HCT116 (cell line): ENCODE results near the gene PLA2G5. TPM values are rescaled to one million over a fixed set of nuclear protein-coding genes. Genes with fewer than 3 reads are reported as not detected.

Source experiments
- ATAC-seq: fragments of 200-7000 bp; cut with Tn5 transposase; 2 replicates; pipeline ENCODE4 v1.9.1; 2020; ENCODE audit warnings: mild to moderate bottlenecking, moderate library complexity
- BruUV-seq: library from RNA; stranded (reverse); fragments of 400-500 nt; replicated peaks from 2 replicates; lab custom pipeline; 2021; lab: Mats Ljungman, UMichigan
- CTCF ChIA-PET: fragments of 300-600 bp; sonication (Branson Sonifier 250); formaldehyde crosslinking; loops from one replicate; lab custom pipeline; 2021; ENCODE audit warnings: antibody characterized with exemption; lab: Charles Lee
- POLR2A ChIA-PET: fragments of 300-600, 350-600 bp; sonication (Branson Sonifier 250); formaldehyde crosslinking; loops from one replicate; lab custom pipeline; 2021; ENCODE audit warnings: antibody characterized with exemption; lab: Charles Lee
- RAD21 ChIA-PET, 2 experiments: fragments of 300-600 bp; sonication (Branson Sonifier 250); formaldehyde crosslinking; loops; one replicate each; lab custom pipeline; 2023; ENCODE audit warnings: low total read pairs in 2 of 2; ENCODE audit not compliant: uncharacterized antibody in 2 of 2, unreplicated experiment in 2 of 2, low non-redundant PET in 1 of 2; lab: Charles Lee
- DNase-seq: peaks from one replicate; pipeline ENCODE4 v3.0.0-alpha.2; 2010; ENCODE audit warnings: low read depth, low spot score
- H2AFZ ChIP-seq: fragments of 200-600 bp; shearing (Covaris generic), sonication (generic); 2 replicates; pipeline ENCODE4 v1.6.1; 2017; ENCODE audit warnings: low read depth, mixed run types, mixed read lengths, antibody characterized with exemption, low read length; ENCODE audit not compliant: poor library complexity, severe bottlenecking
- H3K27ac ChIP-seq: 2 replicates; pipeline ENCODE4 v1.5.1; 2012; ENCODE audit warnings: low read depth, low read length
- H3K27me3 ChIP-seq: fragments of 200-600 bp; sonication (generic); 2 replicates; pipeline ENCODE4 v1.6.1; 2016; ENCODE audit warnings: mixed run types, low read length, mixed read lengths; ENCODE audit not compliant: insufficient read depth
- H3K36me3 ChIP-seq, 2 experiments: fragments of 200-500 bp in 1 of 2; fragments of 200-600 bp in 1 of 2; sonication (Bioruptor generic) in 1 of 2; sonication (generic) in 1 of 2; 2 replicates each; pipeline versions ENCODE4 v1.5.1 to v1.6.1; 2014 to 2016; ENCODE audit warnings: low read length in 2 of 2, inconsistent platforms in 1 of 2, mixed read lengths in 1 of 2, mixed run types in 1 of 2; ENCODE audit not compliant: insufficient read depth in 2 of 2, control insufficient read depth in 1 of 2
- H3K4me1 ChIP-seq, 2 experiments: fragments of 200-600 bp in 1 of 2; sonication (generic) in 1 of 2; 2 replicates each; pipeline versions ENCODE4 v1.5.1 to v1.6.1; 2012 to 2017; ENCODE audit warnings: low read length in 2 of 2, inconsistent platforms in 1 of 2, mild to moderate bottlenecking in 1 of 2, mixed read lengths in 1 of 2, mixed run types in 1 of 2, moderate library complexity in 1 of 2; ENCODE audit not compliant: insufficient read depth in 2 of 2, control insufficient read depth in 1 of 2
- H3K4me2 ChIP-seq: fragments of 200-600 bp; sonication (generic); 2 replicates; pipeline ENCODE4 v1.6.1; 2017; ENCODE audit warnings: mixed run types, low read length, mixed read lengths
- H3K4me3 ChIP-seq, 2 experiments: fragments of 200-600 bp in 1 of 2; sonication (generic) in 1 of 2; replicated peaks in 1 of 2; 2 replicates each; pipeline ENCODE4 v1.5.1; 2011 to 2016; ENCODE audit warnings: low read length in 2 of 2, control low read depth in 1 of 2, low read depth in 1 of 2, mild to moderate bottlenecking in 1 of 2, mixed read lengths in 1 of 2, mixed run types in 1 of 2
- H3K79me2 ChIP-seq: fragments of 200-600 bp; sonication (generic); 2 replicates; pipeline ENCODE4 v1.6.1; 2017; ENCODE audit warnings: mild to moderate bottlenecking, mixed run types, low read length, moderate library complexity, mixed read lengths; ENCODE audit not compliant: insufficient read depth
- H3K9ac ChIP-seq: fragments of 200-600 bp; sonication (generic); 2 replicates; pipeline ENCODE4 v1.6.1; 2016; ENCODE audit warnings: low read length, mixed read lengths
- H3K9me2 ChIP-seq: fragments of 200-600 bp; sonication (generic), shearing (Covaris generic); 2 replicates; pipeline ENCODE4 v1.6.1; 2017; ENCODE audit warnings: mixed run types, mild to moderate bottlenecking, moderate library complexity; ENCODE audit not compliant: insufficient read depth
- H3K9me3 ChIP-seq, 2 experiments: fragments of 200-500 bp in 1 of 2; fragments of 200-600 bp in 1 of 2; sonication (Bioruptor generic) in 1 of 2; sonication (generic) in 1 of 2; 2 replicates each; pipeline ENCODE4 v1.6.1; 2014 to 2017; ENCODE audit warnings: low read length in 2 of 2, mixed read lengths in 2 of 2, inconsistent platforms in 1 of 2, low read depth in 1 of 2, mild to moderate bottlenecking in 1 of 2, mixed run types in 1 of 2, moderate library complexity in 1 of 2; ENCODE audit not compliant: control insufficient read depth in 1 of 2, insufficient read depth in 1 of 2
- H4K20me1 ChIP-seq: fragments of 200-600 bp; sonication (generic), shearing (Covaris generic); 2 replicates; pipeline ENCODE4 v1.6.1; 2017; ENCODE audit warnings: mixed run types, mild to moderate bottlenecking, moderate library complexity; ENCODE audit not compliant: insufficient read depth
- CEBPB ChIP-seq: IDR thresholded peaks from 2 replicates; pipeline ENCODE4 v1.6.1; 2012; ENCODE audit warnings: low read depth
- ELF1 ChIP-seq: IDR thresholded peaks from 2 replicates; pipeline ENCODE4 v1.6.1; 2012; ENCODE audit warnings: low read depth, borderline replicate concordance
- intact Hi-C: fragments of 100-400 bp; cut with micrococcal nuclease; formaldehyde crosslinking; loops from 2 replicates; pipeline ENCODE4 v1.10.0; 2022
- total RNA-seq: library from RNA; stranded (reverse); gene quantifications from one replicate; pipeline ENCODE4 v1.2.1, GENCODE V29; 2021; ENCODE audit not compliant: unreplicated experiment
- TF ChIP-seq, protein P1 (sequence below): IDR thresholded peaks from 2 replicates; pipeline ENCODE4 v1.6.1; 2012

PLA2G5 gene
- total RNA-seq, 1 experiment from 2014 or later, result not detected

DNA sequence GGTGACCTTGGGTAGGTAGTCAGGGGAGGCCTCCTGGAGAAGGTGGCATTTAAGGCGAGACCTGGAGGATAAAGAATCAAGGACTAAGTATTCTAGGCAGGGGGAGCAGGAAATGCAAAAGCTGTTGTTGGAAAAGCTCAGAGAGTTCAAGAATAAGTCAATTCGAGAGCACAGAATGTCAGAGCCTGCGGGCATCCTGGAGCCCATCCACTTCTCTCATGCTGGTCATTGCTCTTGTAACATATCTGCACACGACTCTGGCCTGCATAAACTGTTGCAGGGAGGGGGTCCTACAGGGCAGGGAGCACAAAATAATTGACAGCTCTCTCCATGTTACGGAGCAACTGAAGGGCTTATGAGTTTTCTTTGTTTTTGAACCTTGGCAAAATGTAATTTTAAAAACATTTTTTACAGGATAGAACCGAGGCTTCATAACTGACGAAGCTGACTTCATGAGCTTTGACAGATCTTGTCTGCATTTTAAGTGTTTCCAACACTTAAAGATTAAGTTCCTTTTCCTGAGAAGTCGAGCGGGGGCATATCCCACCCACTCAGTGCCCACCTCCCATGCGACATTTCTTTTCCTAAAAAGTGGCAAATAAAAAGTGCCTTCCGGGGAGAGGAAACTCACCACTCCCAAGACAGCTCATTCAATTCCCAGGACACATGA lies 4.2 kb downstream of the PLA2G5 start:
- ChIA-PET RAD21 (no interaction called here), CTCF (no interaction called here), POLR2A (no interaction called here)
- no peak overlapping the region for H2AFZ ChIP-seq
- H3K9ac ChIP-seq, result no peak overlapping the region
- intact Hi-C loops, result no loop called here
- DNase-seq (no peak), ATAC-seq (no peak)
- BruUV-seq, result no TSS peak
- H4K20me1 ChIP-seq, result no peaks in the 10 kb centered on the region
- H3K9me3 ChIP-seq, result no peaks in the 10 kb centered on the region
- H3K27ac ChIP-seq, result no peak overlapping the region
- H3K4me3 ChIP-seq, result no peak overlapping the region
- no peak overlapping the region for H3K4me2 ChIP-seq
- no peak for TF ChIP-seq ELF1
- H3K27me3 ChIP-seq, result no peaks in the 10 kb centered on the region
- H3K36me3 ChIP-seq, result no peaks in the 10 kb centered on the region
- H3K4me1 ChIP-seq, result no peaks in the 10 kb centered on the region
- no peaks in the 10 kb centered on the region for H3K9me2 ChIP-seq
- no peaks in the 10 kb centered on the region for H3K79me2 ChIP-seq

DNA sequence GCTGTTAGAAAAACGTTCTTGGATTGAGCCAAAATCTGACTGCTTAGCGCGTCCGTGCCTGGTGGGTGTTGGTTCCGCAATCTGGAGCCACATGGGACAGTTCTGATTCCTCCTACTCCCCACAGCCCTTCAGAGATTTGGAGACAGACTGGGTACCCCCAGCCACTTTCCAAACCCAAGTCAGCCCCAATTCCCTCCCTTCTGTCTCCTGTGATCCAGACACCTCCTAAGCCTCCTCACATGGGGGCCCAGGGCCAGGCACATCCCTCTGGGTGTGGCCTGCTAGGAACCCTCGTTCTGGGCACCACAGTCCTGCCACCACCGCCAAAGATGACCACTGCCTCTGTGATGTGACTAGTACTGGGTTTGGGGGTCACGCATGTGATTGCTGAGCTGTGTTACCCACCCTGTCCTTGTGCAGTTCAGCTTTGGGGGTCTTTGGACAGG lies 4.8 kb downstream of the PLA2G5 start:
- H3K9me3 ChIP-seq, result no peaks in the 10 kb centered on the region
- H3K27ac ChIP-seq, result no peak overlapping the region
- no peak for TF ChIP-seq CEBPB
- DNase-seq, result no peak
- no peaks in the 10 kb centered on the region for H3K36me3 ChIP-seq
- no TSS peak for BruUV-seq
- POLR2A ChIA-PET, result no interaction called here
- CTCF ChIA-PET, result no interaction called here
- intact Hi-C loops, result no loop called here
- RAD21 ChIA-PET, result no interaction called here
- no peaks in the 10 kb centered on the region for H3K4me1 ChIP-seq
- no peak overlapping the region for H3K4me2 ChIP-seq
- H3K9ac ChIP-seq, result no peak overlapping the region
- ATAC-seq, result no peak
- no peak overlapping the region for H3K4me3 ChIP-seq
- H3K79me2 ChIP-seq, result no peaks in the 10 kb centered on the region
- no peaks in the 10 kb centered on the region for H4K20me1 ChIP-seq
- no peak overlapping the region for H2AFZ ChIP-seq
- no peaks in the 10 kb centered on the region for H3K27me3 ChIP-seq
- H3K9me2 ChIP-seq, result no peaks in the 10 kb centered on the region

DNA sequence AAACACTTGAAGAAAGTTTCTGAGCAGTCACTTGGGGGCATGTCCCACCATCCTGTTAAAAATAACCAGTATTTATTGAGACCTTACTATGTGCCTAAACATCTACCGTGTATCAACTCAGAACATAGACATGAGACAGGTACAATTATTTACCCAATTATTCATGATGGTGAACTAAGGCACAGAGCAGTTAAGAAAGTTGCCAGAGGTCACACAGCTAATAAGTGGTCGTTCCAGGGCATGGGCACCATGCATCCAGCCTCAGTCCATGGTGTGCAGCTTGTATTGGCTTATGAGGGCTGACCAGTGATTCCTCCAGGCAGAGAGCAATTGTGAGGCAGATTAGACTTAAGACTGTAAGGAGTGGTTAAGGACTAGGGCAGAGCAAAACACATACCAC lies 5.4 kb downstream of the PLA2G5 start:
- Histone ChIP-seq H3K4me1 (no peaks in the 10 kb centered on the region), H3K27me3 (no peaks in the 10 kb centered on the region), H3K9ac (no peak overlapping the region), H3K9me2 (no peaks in the 10 kb centered on the region), H2AFZ (no peak overlapping the region), H3K36me3 (no peaks in the 10 kb centered on the region), H3K4me2 (no peak overlapping the region), H3K9me3 (no peaks in the 10 kb centered on the region), H3K27ac (no peak overlapping the region), H3K4me3 (no peak overlapping the region), H3K79me2 (no peaks in the 10 kb centered on the region), H4K20me1 (no peaks in the 10 kb centered on the region)
- ATAC-seq, result no peak
- ChIA-PET CTCF (no interaction called here), RAD21 (no interaction called here), POLR2A (no interaction called here)
- no TSS peak for BruUV-seq
- TF ChIP-seq, protein P1, sequence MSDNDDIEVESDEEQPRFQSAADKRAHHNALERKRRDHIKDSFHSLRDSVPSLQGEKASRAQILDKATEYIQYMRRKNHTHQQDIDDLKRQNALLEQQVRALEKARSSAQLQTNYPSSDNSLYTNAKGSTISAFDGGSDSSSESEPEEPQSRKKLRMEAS, result no peak
- intact Hi-C loops, result no loop called here
- DNase-seq, result no peak
